Measurements from ENCODE around the gene SLC12A1. TPM values are rescaled to one million over a fixed set of nuclear protein-coding genes. Genes with fewer than 3 reads are reported as not detected.

The SLC12A1 gene
- polyA plus RNA-seq, 1 of the 3 experiments (the other 2 are of a cell fraction), result not detected

GRCh38 chr15:48222627-48223026 is 16.5 kb downstream of the SLC12A1 start:
- Histone ChIP-seq H3K27me3 (ENCODE audit: insufficient read depth) (no peaks in the 10 kb centered on the region), H3K9me3 (no peaks in the 10 kb centered on the region), H3K79me2 (ENCODE audit: insufficient read depth) (no peaks in the 10 kb centered on the region), H3K9ac (no peak overlapping the region), H3K36me3 (replicated peaks in 1 of 2; ENCODE audit: control insufficient read depth in 1 of 2, insufficient read depth in 2 of 2, low read length in 1 of 2) (no peaks in the 10 kb centered on the region), H3K27ac (ENCODE audit: low read depth in 2 of 2, low read length in 1 of 2) (no peak overlapping the region), H4K20me1 (ENCODE audit: insufficient read depth) (no peaks in the 10 kb centered on the region), H3K4me3 (ENCODE audit: low read depth in 2 of 2, low read length in 1 of 2) (no peak overlapping the region), H3K9me2 (no peaks in the 10 kb centered on the region), H3F3A (replicated peaks; ENCODE audit: insufficient read depth) (no peaks in the 10 kb centered on the region), H2AFZ (ENCODE audit: low read depth) (no peak overlapping the region), H3K4me1 (ENCODE audit: control insufficient read depth in 1 of 2, insufficient read depth in 2 of 2, low read depth in 1 of 2, low read length in 1 of 2) (no peaks in the 10 kb centered on the region), H3K4me2 (no peak overlapping the region)
- WGBS (ENCODE audit: low lambda C conversion rate), result 9% methylated on average over 1 of the region's 1 CpG
- TF ChIP-seq NFIC (IDR thresholded peaks at IDR 0.05; ENCODE audit: borderline replicate concordance) (no peak), PBX3 (IDR thresholded peaks at IDR 0.05) (no peak), TEAD4 (IDR thresholded peaks at IDR 0.05; ENCODE audit: borderline replicate concordance, insufficient read depth) (no peak), YY1 (IDR thresholded peaks at IDR 0.05; ENCODE audit: low read depth) (no peak)
- ChIA-PET CTCF (interaction anchor here (0.9 to 1.7 kb wide), 3 partner anchors 12 to 110 kb away, joined by 3 to 5 read pairs (median 3); no protein-coding TSS in a partner anchor), POLR2A (no interaction called here)
- no peak for DNase-seq

GRCh38 chr15:48225771-48226170 is 19.7 kb downstream of the SLC12A1 start:
- no peaks in the 10 kb centered on the region for H4K20me1 ChIP-seq (ENCODE audit: insufficient read depth)
- WGBS (ENCODE audit: low lambda C conversion rate), result 53% methylated on average over 3 of the region's 3 CpGs
- no peak for TF ChIP-seq IRF3 (IDR thresholded peaks at IDR 0.05; ENCODE audit: low read depth, low read length)
- no peak for TF ChIP-seq YY1 (IDR thresholded peaks at IDR 0.05; ENCODE audit: low read depth)
- TF ChIP-seq SMC3 (IDR thresholded peaks at IDR 0.05; ENCODE audit: low read depth, low read length), result no peak
- TF ChIP-seq SIN3A (IDR thresholded peaks at IDR 0.05; ENCODE audit: borderline replicate concordance, low read depth, low read length), result no peak
- TF ChIP-seq MEF2A (IDR thresholded peaks at IDR 0.05; ENCODE audit: borderline replicate concordance, low read depth), result no peak
- no peak for TF ChIP-seq ELF1 (IDR thresholded peaks at IDR 0.05)
- no peak for TF ChIP-seq NRF1 (IDR thresholded peaks at IDR 0.05; ENCODE audit: low read depth, low read length)
- no peak for TF ChIP-seq RXRA (IDR thresholded peaks at IDR 0.05; ENCODE audit: borderline replicate concordance, low read depth)
- TF ChIP-seq TEAD4 (IDR thresholded peaks at IDR 0.05; ENCODE audit: borderline replicate concordance, insufficient read depth), result no peak
- TF ChIP-seq FOXM1 (IDR thresholded peaks at IDR 0.05; ENCODE audit: low read depth), result no peak
- TF ChIP-seq ZBTB33 (IDR thresholded peaks at IDR 0.05; ENCODE audit: borderline replicate concordance, low read depth), result no peak
- no peak overlapping the region for H3K4me2 ChIP-seq
- no peaks in the 10 kb centered on the region for H3K4me1 ChIP-seq (ENCODE audit: control insufficient read depth in 1 of 2, insufficient read depth in 2 of 2, low read depth in 1 of 2, low read length in 1 of 2)
- H3K79me2 ChIP-seq (ENCODE audit: insufficient read depth), result no peaks in the 10 kb centered on the region
- ChIA-PET POLR2A (no interaction called here), CTCF (no interaction called here)
- no peaks in the 10 kb centered on the region for H3K27me3 ChIP-seq (ENCODE audit: insufficient read depth)
- no peaks in the 10 kb centered on the region for H3K9me2 ChIP-seq
- no peak overlapping the region for H3K9ac ChIP-seq
- no peaks in the 10 kb centered on the region for H3K9me3 ChIP-seq
- no peak overlapping the region for H3K27ac ChIP-seq (ENCODE audit: low read depth in 2 of 2, low read length in 1 of 2)
- H3K4me3 ChIP-seq (ENCODE audit: low read depth in 2 of 2, low read length in 1 of 2), result no peak overlapping the region
- no peaks in the 10 kb centered on the region for H3K36me3 ChIP-seq (replicated peaks in 1 of 2; ENCODE audit: control insufficient read depth in 1 of 2, insufficient read depth in 2 of 2, low read length in 1 of 2)
- DNase-seq, result no peak
- H3F3A ChIP-seq (replicated peaks; ENCODE audit: insufficient read depth), result no peaks in the 10 kb centered on the region
- H2AFZ ChIP-seq (ENCODE audit: low read depth), result no peak overlapping the region
